IMR-90 (cell line): Measurements from ENCODE around the gene AMT. TPM values are rescaled to one million over a fixed set of nuclear protein-coding genes. Genes with fewer than 3 reads are reported as not detected.
A peak's percentile ranks its signal among the peaks of the same experiment; 100 is the strongest.

Experiments
- ATAC-seq: fragments of 200-7000 bp; cut with Tn5 transposase; 2 replicates; pipeline ENCODE4 v1.9.1; 2020; ENCODE audit warnings: low read depth, mild to moderate bottlenecking, moderate library complexity
- BruUV-seq: library from RNA; stranded (reverse); fragments of 400-500 nt; replicated peaks from 2 replicates; lab custom pipeline; 2021; lab: Mats Ljungman, UMichigan
- CTCF ChIA-PET: fragments of 300-600 bp; formaldehyde crosslinking; extraction: SDS; loops from one replicate; lab custom pipeline; 2021; ENCODE audit warnings: antibody characterized with exemption; lab: Yijun Ruan, JAX
- POLR2A ChIA-PET: fragments of 300-600 bp; sonication (Branson Sonifier 250); formaldehyde crosslinking; loops from one replicate; lab custom pipeline; 2022; ENCODE audit warnings: antibody characterized with exemption; ENCODE audit not compliant: unreplicated experiment; lab: Charles Lee
- DNase-seq: peaks from one replicate; pipeline ENCODE4 v3.0.0; 2013
- H2AFZ ChIP-seq: replicated peaks from 2 replicates; pipeline ENCODE3; 2013; ENCODE audit warnings: low read length, mild to moderate bottlenecking; ENCODE audit not compliant: poor library complexity
- H2AK5ac ChIP-seq: 2 replicates; pipeline ENCODE4 v1.6.1; 2013; ENCODE audit warnings: low read depth, low read length, inconsistent platforms
- H2AK9ac ChIP-seq: replicated peaks from 2 replicates; pipeline ENCODE3; 2013; ENCODE audit warnings: mild to moderate bottlenecking, low read depth, low read length, moderate library complexity; ENCODE audit not compliant: poor library complexity
- H2BK120ac ChIP-seq: 2 replicates; pipeline ENCODE4 v1.6.1; 2013; ENCODE audit warnings: low read depth, low read length, inconsistent platforms
- H2BK15ac ChIP-seq: 3 replicates; pipeline ENCODE4 v1.6.1; 2013; ENCODE audit warnings: low read depth, low read length, inconsistent platforms
- H2BK20ac ChIP-seq: 2 replicates; pipeline ENCODE4 v1.6.1; 2013; ENCODE audit warnings: low read depth, mild to moderate bottlenecking, inconsistent platforms, low read length, moderate library complexity
- H2BK5ac ChIP-seq: 2 replicates; pipeline ENCODE4 v1.6.1; 2013; ENCODE audit warnings: mild to moderate bottlenecking, low read depth, low read length, inconsistent platforms; ENCODE audit not compliant: poor library complexity, severe bottlenecking
- H3K14ac ChIP-seq: replicated peaks from 2 replicates; pipeline ENCODE4 v1.6.1; 2013; ENCODE audit warnings: low read depth, low read length, inconsistent platforms
- H3K18ac ChIP-seq: 2 replicates; pipeline ENCODE4 v1.6.1; 2013; ENCODE audit warnings: low read depth, low read length, control low read depth
- H3K23ac ChIP-seq: 2 replicates; pipeline ENCODE4 v1.6.1; 2013; ENCODE audit warnings: low read depth, low read length, inconsistent platforms
- H3K27ac ChIP-seq: 2 replicates; pipeline ENCODE4 v1.5.1; 2013; ENCODE audit warnings: mild to moderate bottlenecking, control low read depth, low read length; ENCODE audit not compliant: insufficient read depth
- H3K27me3 ChIP-seq: 2 replicates; pipeline ENCODE4 v1.6.1; 2013; ENCODE audit warnings: low read length; ENCODE audit not compliant: control insufficient read depth, insufficient read depth
- H3K36me3 ChIP-seq: 2 replicates; pipeline ENCODE4 v1.6.1; 2013; ENCODE audit warnings: low read length, mixed read lengths; ENCODE audit not compliant: control insufficient read depth, insufficient read depth
- H3K4ac ChIP-seq: 2 replicates; pipeline ENCODE4 v1.6.1; 2013; ENCODE audit warnings: low read depth, low read length, inconsistent platforms
- H3K4me1 ChIP-seq: 2 replicates; pipeline ENCODE4 v1.6.1; 2013; ENCODE audit warnings: low read length, mixed read lengths; ENCODE audit not compliant: control insufficient read depth, insufficient read depth
- H3K4me2 ChIP-seq: 2 replicates; pipeline ENCODE4 v1.6.1; 2013; ENCODE audit warnings: low read depth, mild to moderate bottlenecking, control low read depth, low read length, moderate library complexity
- H3K4me3 ChIP-seq: 2 replicates; pipeline ENCODE4 v1.5.1; 2013; ENCODE audit warnings: low read depth, mild to moderate bottlenecking, control low read depth, low read length, moderate library complexity; ENCODE audit not compliant: insufficient read depth
- H3K56ac ChIP-seq: 2 replicates; pipeline ENCODE4 v1.6.1; 2013; ENCODE audit warnings: low read length, inconsistent platforms; ENCODE audit not compliant: insufficient read depth; ENCODE audit errors: extremely low read depth
- H3K79me1 ChIP-seq, 2 experiments: 2 replicates each; pipeline ENCODE4 v1.6.1; 2013; ENCODE audit warnings: low read length in 2 of 2, inconsistent platforms in 1 of 2, low read depth in 1 of 2
- H3K9ac ChIP-seq: 2 replicates; pipeline ENCODE4 v1.6.1; 2013; ENCODE audit warnings: low read depth, low read length, control low read depth
- H3K9me1 ChIP-seq: 2 replicates; pipeline ENCODE4 v1.6.1; 2013; ENCODE audit warnings: low read length, inconsistent platforms; ENCODE audit not compliant: insufficient read depth
- H3K9me3 ChIP-seq: 2 replicates; pipeline ENCODE4 v1.6.1; 2013; ENCODE audit warnings: low read length; ENCODE audit not compliant: control insufficient read depth, insufficient read depth
- H4K20me1 ChIP-seq: 2 replicates; pipeline ENCODE4 v1.6.1; 2013; ENCODE audit warnings: low read length, inconsistent platforms; ENCODE audit not compliant: insufficient read depth
- H4K5ac ChIP-seq: 2 replicates; pipeline ENCODE4 v1.6.1; 2013; ENCODE audit warnings: mild to moderate bottlenecking, low read depth, low read length, control low read depth
- H4K8ac ChIP-seq, 2 experiments: 2 replicates each; pipeline ENCODE4 v1.6.1; 2013; ENCODE audit warnings: low read depth in 2 of 2, low read length in 2 of 2, control low read depth in 1 of 2, inconsistent platforms in 1 of 2
- H4K91ac ChIP-seq: 2 replicates; pipeline ENCODE4 v1.6.1; 2013; ENCODE audit warnings: low read depth, low read length, inconsistent platforms; ENCODE audit not compliant: insufficient read depth
- BHLHE40 ChIP-seq: fragments of 150-350 bp; IDR thresholded peaks from 2 replicates; pipeline ENCODE4 v1.6.1; 2016; ENCODE audit warnings: mild to moderate bottlenecking, low read depth, low read length
- CEBPB ChIP-seq: IDR thresholded peaks from 2 replicates; pipeline ENCODE4 v1.6.1; 2012; ENCODE audit warnings: low read depth, low read length, improper control_type of control experiment
- CHD1 ChIP-seq: IDR thresholded peaks from 2 replicates; pipeline ENCODE4 v1.6.1; 2012; ENCODE audit warnings: low read depth, low read length, improper control_type of control experiment
- CTCF ChIP-seq: conservative IDR thresholded peaks from 2 replicates; pipeline ENCODE4 v1.5.1; 2012; ENCODE audit warnings: mild to moderate bottlenecking, low read depth, low read length, improper control_type of control experiment
- ELK1 ChIP-seq: fragments of 150-350 bp; IDR thresholded peaks from 2 replicates; pipeline ENCODE4 v1.6.1; 2016; ENCODE audit warnings: low read depth, mild to moderate bottlenecking, low read length, moderate library complexity, borderline replicate concordance
- FOS ChIP-seq: fragments of 150-350 bp; IDR thresholded peaks from 2 replicates; pipeline ENCODE4 v1.6.1; 2016; ENCODE audit warnings: low read depth, low read length
- MAFK ChIP-seq: IDR thresholded peaks from 2 replicates; pipeline ENCODE4 v1.6.1; 2012; ENCODE audit warnings: low read depth, low read length, improper control_type of control experiment
- MAZ ChIP-seq: IDR thresholded peaks from 2 replicates; pipeline ENCODE4 v1.6.1; 2012; ENCODE audit warnings: low read depth, mild to moderate bottlenecking, low read length, improper control_type of control experiment, moderate library complexity, borderline replicate concordance
- MXI1 ChIP-seq: IDR thresholded peaks from 2 replicates; pipeline ENCODE4 v1.6.1; 2012; ENCODE audit warnings: low read depth, mild to moderate bottlenecking, low read length, moderate library complexity, borderline replicate concordance
- NFE2L2 ChIP-seq: fragments of 150-350 bp; IDR thresholded peaks from 2 replicates; pipeline ENCODE4 v1.6.1; 2016; ENCODE audit warnings: low read depth, mild to moderate bottlenecking, low read length
- POLR2A ChIP-seq: IDR thresholded peaks from 2 replicates; pipeline ENCODE4 v1.6.1; 2012; ENCODE audit warnings: mild to moderate bottlenecking, low read depth, low read length
- RAD21 ChIP-seq: IDR thresholded peaks from 2 replicates; pipeline ENCODE4 v1.6.1; 2012; ENCODE audit warnings: low read length, improper control_type of control experiment
- RCOR1 ChIP-seq: IDR thresholded peaks from 2 replicates; pipeline ENCODE4 v1.6.1; 2012; ENCODE audit warnings: mild to moderate bottlenecking, low read length, improper control_type of control experiment; ENCODE audit not compliant: insufficient replicate concordance
- RFX5 ChIP-seq: IDR thresholded peaks from 2 replicates; pipeline ENCODE4 v1.8.0; 2012; ENCODE audit warnings: low read depth, mild to moderate bottlenecking, low read length, moderate library complexity
- SMC3 ChIP-seq: fragments of 150-350 bp; IDR thresholded peaks from 2 replicates; pipeline ENCODE4 v1.6.1; 2016; ENCODE audit warnings: low read depth, mild to moderate bottlenecking, antibody characterized with exemption, low read length, moderate library complexity
- USF2 ChIP-seq: fragments of 150-350 bp; IDR thresholded peaks from 2 replicates; pipeline ENCODE4 v1.6.1; 2017; ENCODE audit warnings: mild to moderate bottlenecking, antibody characterized with exemption, low read length, low read depth
- WGBS, 2 experiments: methylation state at CpG; one replicate each; pipeline versions ENCODE4 v1.1.5 to v1.1.7; 2013; ENCODE audit warnings: missing lambda C conversion rate in 2 of 2; ENCODE audit not compliant: insufficient read length in 1 of 2; ENCODE audit errors: extremely low coverage in 2 of 2; 5-methylcytosine and 5-hydroxymethylcytosine counted together
- dilution Hi-C: fragments of 300-500 bp; cut with HindIII; formaldehyde crosslinking; loops from one replicate; pipeline ENCODE4 v1.14.3; 2018; ENCODE audit warnings: low sequenced_read_pairs; ENCODE audit not compliant: unreplicated experiment
- in situ Hi-C: fragments of 300-500 bp; cut with MboI; formaldehyde crosslinking; loops from 3 replicates; pipeline ENCODE4 v1.14.3; 2019; ENCODE audit warnings: low sequenced_read_pairs, inconsistent platforms, mixed read lengths
- intact Hi-C: fragments of 100-400 bp; cut with micrococcal nuclease; formaldehyde crosslinking; loops from 2 replicates; pipeline ENCODE4 v1.10.0; 2022
- polyA plus RNA-seq, 3 experiments: library from polyadenylated mRNA; depleted of rRNA; stranded (reverse); fragments of >200 nt; gene quantifications; 2 replicates each; pipeline ENCODE4 v1.2.3, GENCODE V29; 2012; ENCODE audit warnings: low replicate concordance in 1 of 3
- total RNA-seq: library from RNA; depleted of rRNA; stranded (reverse); fragments of >200 nt; gene quantifications from 2 replicates; pipeline ENCODE4 v1.2.3, GENCODE V29; 2012

AMT gene
- total and polyA plus RNA-seq, 2 of the 4 experiments (the other 2 are of a cell fraction), result 0.36 to 5.5 TPM

GRCh38 chr3:49466085-49466484 is 43.8 kb upstream of the AMT start:
- H3K4me3 ChIP-seq, result no peak overlapping the region
- peak overlapping the region; percentile 3 for H2BK5ac ChIP-seq
- DNase-seq (no peak), ATAC-seq (no peak)
- H4K20me1 ChIP-seq, result peaks cover 3% of the 10 kb centered on the region
- no peak overlapping the region for H2BK15ac ChIP-seq
- no peak overlapping the region for H3K4me2 ChIP-seq
- no peak overlapping the region for H2AK9ac ChIP-seq
- peak overlapping the region; percentile 58; the same call in 1 of the 2 replicates for H2AK5ac ChIP-seq
- ChIA-PET CTCF (no interaction called here), POLR2A (no interaction called here)
- no peak overlapping the region for H3K14ac ChIP-seq
- intact Hi-C loops, result no loop called here
- BruUV-seq, result no TSS peak
- H3K27ac ChIP-seq, result no peak overlapping the region
- H2BK120ac ChIP-seq, result peak overlapping the region; percentile 36
- TF ChIP-seq FOS, result no peak
- no peak for TF ChIP-seq MAZ
- TF ChIP-seq CHD1, result no peak
- TF ChIP-seq MAFK, result no peak
- no peak for TF ChIP-seq USF2
- TF ChIP-seq RAD21, result no peak
- no peak for TF ChIP-seq CTCF
- no peak for TF ChIP-seq ELK1
- TF ChIP-seq POLR2A, result no peak
- no peak for TF ChIP-seq BHLHE40
- TF ChIP-seq MXI1, result no peak
- no peak for TF ChIP-seq SMC3
- no peak for TF ChIP-seq NFE2L2
- TF ChIP-seq RCOR1, result no peak
- no peak for TF ChIP-seq CEBPB
- TF ChIP-seq RFX5, result no peak
- H3K9me3 ChIP-seq, result no peaks in the 10 kb centered on the region
- dilution Hi-C loops, result no loop called here
- peaks cover 9% of the 10 kb centered on the region for H3K9me1 ChIP-seq
- no peak overlapping the region for H3K23ac ChIP-seq
- peak overlapping the region; percentile 20; the same call in 1 of the 2 replicates for H2BK20ac ChIP-seq
- peaks cover 18% of the 10 kb centered on the region for H3K4me1 ChIP-seq
- no peaks in the 10 kb centered on the region for H3K36me3 ChIP-seq
- no peak overlapping the region for H3K56ac ChIP-seq
- H3K4ac ChIP-seq, result no peak overlapping the region
- H3K18ac ChIP-seq, result no peak overlapping the region
- no peaks in the 10 kb centered on the region for H3K27me3 ChIP-seq
- H3K79me1 ChIP-seq, result peaks cover 0 to 4% of the 10 kb centered on the region in 2 experiments; a peak in 3 of 4 replicates
- H4K91ac ChIP-seq, result peak overlapping the region; percentile 15; the same call in 1 of the 2 replicates
- H3K9ac ChIP-seq, result no peak overlapping the region
- peak overlapping the region; percentile 66 for H2AFZ ChIP-seq
- H4K5ac ChIP-seq, result no peak overlapping the region
- in situ Hi-C loops, result no loop called here
- H4K8ac ChIP-seq, result no peak overlapping the region
- 71% methylated on average over 1 of the region's 2 CpGs; no CpG with 5 or more reads in 1 of the 2 experiments for WGBS, 2 experiments
